ENCODE data around the gene ZFPL1. TPM values are rescaled to one million over a fixed set of nuclear protein-coding genes. Genes with fewer than 3 reads are reported as not detected.

The ZFPL1 gene
- total and polyA plus RNA-seq, 9 of the 15 experiments (the other 6 are each of a cell fraction or from before 2014, with no cell fraction given), result 3.7 to 37.5 (median 22.7) TPM

- TF ChIP-seq MGA (IDR thresholded peaks at IDR 0.05), result no peak
- TF ChIP-seq NFE2L1 (tag; IDR thresholded peaks at IDR 0.05; ENCODE audit: borderline replicate concordance, low read depth), result no peak
- no peak for TF ChIP-seq ZNF121 (CRISPR knock-in tag; conservative IDR thresholded peaks at IDR 0.05)
- no peak for TF ChIP-seq ZNF668 (CRISPR knock-in tag; IDR thresholded peaks at IDR 0.05)
- TF ChIP-seq PML (IDR thresholded peaks at IDR 0.05; ENCODE audit: low read length), result peak; percentile 87; the same call in 1 of the 2 replicates
- TF ChIP-seq CBX5 (IDR thresholded peaks at IDR 0.05; ENCODE audit: borderline replicate concordance, low read depth), result no peak
- TF ChIP-seq ZBTB2 (IDR thresholded peaks at IDR 0.05), result peak; percentile 79
- no peak; the same call in 1 of the 2 replicates for TF ChIP-seq TCF3 (CRISPR knock-in tag; IDR thresholded peaks at IDR 0.05)
- TF ChIP-seq, protein P1, sequence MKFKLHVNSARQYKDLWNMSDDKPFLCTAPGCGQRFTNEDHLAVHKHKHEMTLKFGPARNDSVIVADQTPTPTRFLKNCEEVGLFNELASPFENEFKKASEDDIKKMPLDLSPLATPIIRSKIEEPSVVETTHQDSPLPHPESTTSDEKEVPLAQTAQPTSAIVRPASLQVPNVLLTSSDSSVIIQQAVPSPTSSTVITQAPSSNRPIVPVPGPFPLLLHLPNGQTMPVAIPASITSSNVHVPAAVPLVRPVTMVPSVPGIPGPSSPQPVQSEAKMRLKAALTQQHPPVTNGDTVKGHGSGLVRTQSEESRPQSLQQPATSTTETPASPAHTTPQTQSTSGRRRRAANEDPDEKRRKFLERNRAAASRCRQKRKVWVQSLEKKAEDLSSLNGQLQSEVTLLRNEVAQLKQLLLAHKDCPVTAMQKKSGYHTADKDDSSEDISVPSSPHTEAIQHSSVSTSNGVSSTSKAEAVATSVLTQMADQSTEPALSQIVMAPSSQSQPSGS (CRISPR knock-in tag; IDR thresholded peaks at IDR 0.05), result no peak; the same call in 1 of the 2 replicates
- TF ChIP-seq, protein P2, sequence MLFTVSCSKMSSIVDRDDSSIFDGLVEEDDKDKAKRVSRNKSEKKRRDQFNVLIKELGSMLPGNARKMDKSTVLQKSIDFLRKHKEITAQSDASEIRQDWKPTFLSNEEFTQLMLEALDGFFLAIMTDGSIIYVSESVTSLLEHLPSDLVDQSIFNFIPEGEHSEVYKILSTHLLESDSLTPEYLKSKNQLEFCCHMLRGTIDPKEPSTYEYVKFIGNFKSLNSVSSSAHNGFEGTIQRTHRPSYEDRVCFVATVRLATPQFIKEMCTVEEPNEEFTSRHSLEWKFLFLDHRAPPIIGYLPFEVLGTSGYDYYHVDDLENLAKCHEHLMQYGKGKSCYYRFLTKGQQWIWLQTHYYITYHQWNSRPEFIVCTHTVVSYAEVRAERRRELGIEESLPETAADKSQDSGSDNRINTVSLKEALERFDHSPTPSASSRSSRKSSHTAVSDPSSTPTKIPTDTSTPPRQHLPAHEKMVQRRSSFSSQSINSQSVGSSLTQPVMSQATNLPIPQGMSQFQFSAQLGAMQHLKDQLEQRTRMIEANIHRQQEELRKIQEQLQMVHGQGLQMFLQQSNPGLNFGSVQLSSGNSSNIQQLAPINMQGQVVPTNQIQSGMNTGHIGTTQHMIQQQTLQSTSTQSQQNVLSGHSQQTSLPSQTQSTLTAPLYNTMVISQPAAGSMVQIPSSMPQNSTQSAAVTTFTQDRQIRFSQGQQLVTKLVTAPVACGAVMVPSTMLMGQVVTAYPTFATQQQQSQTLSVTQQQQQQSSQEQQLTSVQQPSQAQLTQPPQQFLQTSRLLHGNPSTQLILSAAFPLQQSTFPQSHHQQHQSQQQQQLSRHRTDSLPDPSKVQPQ (CRISPR knock-in tag; IDR thresholded peaks at IDR 0.05; ENCODE audit: borderline replicate concordance), result no peak
Measured at GRCh38 chr11:65134240-65134951, 50.4 kb downstream of the ZFPL1 start, which contains the start of gene SYVN1 (continued).

Measured in K562 (cell line).